Measurements from ENCODE around the gene FUT4.
"Not testable (repeated sequence)": the region's sequence is repeated elsewhere in the genome, so short reads cannot be mapped to it uniquely, and the experiment has no call there.

Gene FUT4

DNA sequence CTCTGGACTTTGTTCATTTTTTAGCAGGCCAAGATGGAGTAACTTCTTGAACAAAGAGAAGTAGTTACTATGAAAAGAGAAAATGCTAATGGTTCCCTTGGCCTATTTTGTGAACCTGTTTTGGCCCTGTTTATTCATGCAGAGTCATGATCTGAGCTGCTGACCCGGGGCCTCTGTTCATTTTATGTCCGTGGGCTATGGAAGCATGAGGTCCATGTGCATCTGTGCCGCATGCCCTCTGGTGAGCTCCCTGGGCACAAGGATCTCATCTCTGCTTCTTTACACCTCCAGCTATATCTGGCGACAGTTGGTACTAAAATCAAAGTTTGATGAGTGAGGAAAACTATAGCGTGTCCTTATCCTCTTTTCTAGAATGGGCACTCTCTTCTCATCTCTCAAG is 24.5 kb downstream of the FUT4 start:
- no peak for DNase-seq (ENCODE audit: low read depth in 2 of 2)

DNA sequence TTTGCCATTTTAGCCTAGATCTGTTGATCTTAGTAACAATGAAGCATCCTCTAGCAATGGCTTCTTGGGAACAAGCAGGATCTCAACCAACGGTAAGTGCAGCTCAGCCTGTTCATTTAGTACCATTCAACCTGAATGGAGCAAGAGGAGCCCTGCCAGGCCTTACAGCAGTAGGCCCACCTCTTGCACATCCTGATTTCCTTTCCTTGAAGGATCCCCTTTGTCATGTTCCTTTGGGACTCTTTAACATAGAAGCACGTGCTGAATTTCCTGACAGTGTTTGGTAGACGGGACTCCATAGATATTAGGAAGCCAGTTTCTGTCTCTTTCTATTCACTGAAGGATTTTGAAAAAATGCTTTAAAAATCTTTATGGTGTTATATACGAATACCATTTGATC is 25.0 kb downstream of the FUT4 start:
- no peak for DNase-seq (ENCODE audit: low read depth in 2 of 2)

DNA sequence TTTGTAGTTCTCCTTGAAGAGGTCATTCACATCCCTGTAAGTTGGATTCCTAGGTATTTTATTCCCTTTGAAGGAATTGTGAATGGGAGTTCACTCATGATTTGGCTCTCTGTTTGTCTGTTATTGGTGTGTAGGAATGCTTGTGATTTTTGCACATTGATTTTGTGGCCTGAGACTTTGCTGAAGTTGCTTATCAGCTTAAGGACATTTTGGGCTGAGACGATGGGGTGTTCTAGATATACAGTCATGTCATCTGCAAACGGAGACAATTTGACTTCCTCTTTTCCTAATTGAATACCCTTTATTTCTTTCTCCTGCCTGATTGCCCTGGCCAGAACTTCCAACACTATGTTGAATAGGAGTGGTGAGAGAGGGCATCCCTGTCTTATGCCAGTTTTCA is 29.3 kb downstream of the FUT4 start:
- DNase-seq (ENCODE audit: low read depth in 2 of 2), result not testable (repeated sequence)

DNA sequence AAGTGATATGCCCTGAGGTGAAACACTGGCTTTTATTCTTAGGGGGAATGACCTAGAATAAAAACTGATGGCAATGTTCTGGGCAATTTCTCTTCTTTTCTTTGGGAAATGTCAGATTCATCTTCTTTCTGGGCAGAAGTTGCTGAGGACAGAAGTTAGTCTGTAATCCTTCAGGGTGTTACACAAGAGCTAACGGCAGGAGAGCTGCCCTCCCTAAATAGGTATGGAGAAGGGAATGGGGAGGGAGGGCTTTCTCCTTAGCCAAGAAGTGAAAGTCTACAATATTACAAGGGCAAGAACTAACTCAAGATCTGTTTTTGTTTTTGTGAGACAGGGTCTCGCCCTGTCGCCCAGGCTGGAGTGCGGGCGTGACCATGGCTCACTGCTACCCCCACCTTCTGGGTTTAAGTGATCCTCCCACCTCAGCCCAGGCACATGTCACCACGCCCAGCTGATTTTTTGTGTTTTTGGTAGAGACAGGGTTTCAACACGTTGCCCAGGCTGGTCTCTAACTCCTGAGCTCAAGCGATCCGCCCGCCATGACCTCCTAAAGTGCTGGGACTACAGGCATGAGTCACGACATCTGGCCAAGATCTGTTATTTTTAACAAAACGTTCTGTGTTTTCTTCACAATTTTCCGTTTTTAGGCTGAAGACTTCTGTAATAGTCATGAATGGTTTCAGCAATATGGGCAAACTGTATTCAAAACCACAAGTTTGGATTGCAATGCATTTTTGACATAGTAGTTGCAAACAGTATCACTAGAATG is 30.7 kb downstream of the FUT4 start:
- no peak for DNase-seq (ENCODE audit: low read depth in 2 of 2)

- no peak for DNase-seq (ENCODE audit: low read depth in 2 of 2)
These were observed 32.6 kb downstream of the FUT4 start for GRCh38 chr11:94576306-94576705.

DNA sequence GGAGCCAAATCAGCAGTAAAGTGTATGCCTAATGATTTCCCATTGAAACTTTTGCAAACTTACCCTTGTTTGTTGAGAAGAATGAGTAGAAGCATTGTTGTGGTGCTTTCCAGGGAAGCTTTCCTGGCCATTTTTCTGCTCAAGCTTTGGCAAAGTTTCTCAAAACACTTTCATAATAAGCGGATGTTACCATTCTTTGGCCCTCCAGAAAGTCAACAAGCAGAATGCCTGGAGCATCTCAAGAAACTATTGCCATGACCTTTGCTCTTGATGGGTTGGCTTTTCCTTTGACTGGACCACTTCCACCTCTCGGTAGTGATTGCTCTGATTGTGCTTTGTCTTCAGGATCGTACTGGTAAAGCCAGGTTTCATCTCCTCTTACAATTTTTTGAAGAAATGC is 34.1 kb downstream of the FUT4 start:
- no peak for DNase-seq (ENCODE audit: low read depth in 2 of 2)

GRCh38 chr11:94581926-94582325 is 38.2 kb downstream of the FUT4 start:
- no peak for DNase-seq (ENCODE audit: low read depth in 2 of 2)

GRCh38 chr11:94583213-94583865 is 39.6 kb downstream of the FUT4 start:
- DNase-seq (ENCODE audit: low read depth in 2 of 2), result no peak

- no peak for DNase-seq (ENCODE audit: low read depth in 2 of 2)
These were observed 40.3 kb downstream of the FUT4 start for GRCh38 chr11:94583866-94584500.

- no peak for DNase-seq (ENCODE audit: low read depth in 2 of 2)
These were observed 41.3 kb downstream of the FUT4 start for GRCh38 chr11:94584978-94585377.

DNA sequence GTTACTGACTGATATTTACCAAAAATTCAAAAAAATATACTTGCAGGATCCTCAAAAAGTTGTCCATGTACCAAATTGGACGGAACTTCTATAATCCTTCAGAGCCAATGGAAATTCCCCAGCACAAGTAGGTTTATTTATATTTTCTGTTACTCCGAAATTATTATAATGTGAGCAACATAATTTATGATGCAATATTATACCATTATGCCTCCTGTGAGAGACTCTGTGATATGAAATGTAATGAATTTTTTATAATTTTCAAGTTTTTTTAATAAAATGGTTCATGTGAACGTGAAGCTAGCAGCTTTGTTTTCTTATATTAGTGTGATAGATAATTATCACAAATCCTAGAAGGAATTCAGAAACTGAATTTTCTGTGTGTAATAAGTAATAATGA is 41.7 kb downstream of the FUT4 start:
- no peak for DNase-seq (ENCODE audit: low read depth in 2 of 2)

GRCh38 chr11:94586546-94586945 is 42.8 kb downstream of the FUT4 start:
- DNase-seq (ENCODE audit: low read depth in 2 of 2), result no peak

DNA sequence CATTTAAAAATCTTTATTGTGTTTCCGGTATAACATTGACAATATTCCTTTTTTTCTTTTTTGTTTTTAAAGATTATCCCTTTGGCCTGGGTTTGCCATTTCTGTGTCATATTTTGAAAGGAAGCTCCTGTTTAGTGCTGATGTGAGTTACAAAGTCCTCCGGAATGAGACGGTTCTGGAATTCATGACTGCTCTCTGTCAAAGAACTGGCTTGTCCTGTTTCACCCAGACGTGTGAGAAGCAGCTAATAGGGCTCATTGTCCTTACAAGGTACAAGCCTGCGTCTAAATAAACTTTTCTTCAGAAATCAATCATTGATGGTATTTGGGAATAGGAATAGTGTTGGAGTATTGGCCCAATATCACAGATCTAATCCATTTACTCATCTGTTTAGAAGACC is 43.3 kb downstream of the FUT4 start:
- DNase-seq (ENCODE audit: low read depth in 2 of 2), result no peak

DNA sequence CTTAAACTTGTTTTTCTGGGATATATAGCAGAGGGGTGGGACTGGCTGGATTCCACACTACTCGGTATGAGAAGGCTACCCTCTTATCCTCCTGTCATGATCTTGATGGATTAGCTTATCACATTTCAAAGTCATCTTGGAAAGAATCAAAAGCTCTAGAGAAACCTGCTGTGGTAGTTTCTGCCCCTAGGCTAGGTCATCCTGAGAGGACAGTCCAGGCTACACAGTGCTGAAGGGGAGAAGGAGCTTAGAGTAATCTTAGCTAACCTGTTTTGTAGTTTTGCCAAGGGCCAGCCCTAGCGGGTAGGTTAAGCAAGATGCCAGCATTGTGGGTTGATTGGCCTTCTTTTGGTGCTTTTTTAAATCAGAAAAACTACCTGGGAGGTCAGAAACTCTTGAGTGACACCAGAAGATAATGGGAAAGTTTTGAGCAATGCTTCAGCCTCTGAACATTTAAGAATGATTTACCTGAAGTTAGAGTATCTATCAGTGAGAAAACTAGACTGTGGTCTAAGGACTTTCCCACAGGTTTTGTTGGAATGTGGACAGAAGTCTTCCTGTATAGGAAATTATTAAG is 44.7 kb downstream of the FUT4 start:
- DNase-seq (ENCODE audit: low read depth in 2 of 2), result no peak

- no peak for DNase-seq (ENCODE audit: low read depth in 2 of 2)
These were observed 46.8 kb downstream of the FUT4 start for GRCh38 chr11:94590352-94591041.

GRCh38 chr11:94593030-94593429 is 49.3 kb downstream of the FUT4 start:
- no peak for DNase-seq (ENCODE audit: low read depth in 2 of 2)

DNA sequence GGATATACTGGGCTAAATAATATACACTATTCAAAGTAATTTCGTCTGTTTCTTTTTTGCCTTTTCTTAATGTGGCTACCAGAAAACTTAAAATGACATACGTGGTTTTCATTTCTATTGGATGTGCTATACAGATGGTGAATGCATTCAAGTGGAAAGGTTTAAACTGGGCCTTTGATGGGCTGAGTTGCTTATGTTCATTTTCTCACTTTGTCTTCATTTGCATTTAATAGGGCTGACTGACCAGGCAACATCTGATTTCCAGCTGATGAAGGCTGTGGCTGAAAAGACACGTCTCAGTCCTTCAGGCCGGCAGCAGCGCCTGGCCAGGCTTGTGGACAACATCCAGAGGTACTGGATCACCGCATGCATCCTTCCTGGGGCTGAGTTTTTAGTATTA is 51.4 kb downstream of the FUT4 start:
- DNase-seq (ENCODE audit: low read depth in 2 of 2), result no peak

DNA sequence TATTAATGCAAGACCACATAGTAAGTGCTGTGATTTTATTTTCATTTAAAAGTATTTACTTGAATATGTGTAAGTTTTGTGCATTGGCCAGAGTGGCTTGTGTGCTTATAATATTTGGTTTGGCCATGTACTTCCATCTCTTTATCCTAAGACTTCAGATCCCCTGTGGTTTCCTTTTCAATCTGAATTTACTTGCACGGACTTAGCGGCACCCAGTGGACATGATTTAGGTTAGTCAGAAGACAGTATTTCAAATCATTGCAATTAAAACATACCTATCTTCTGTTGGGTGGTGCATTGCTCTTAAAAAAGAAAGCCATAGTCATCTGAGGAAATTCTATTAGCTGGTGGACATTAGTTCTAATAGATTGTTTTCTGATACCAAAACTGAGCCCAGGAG is 54.2 kb downstream of the FUT4 start:
- no peak for DNase-seq (ENCODE audit: low read depth in 2 of 2)

Data from stimulated activated CD8-positive, alpha-beta memory T cell treated with anti-CD3 and anti-CD28 coated beads, Interleukin-2, amount 100 ng/mL, for 48 hours (primary cell).